Ovary (tissue), 3 donors: ENCODE data around the gene PCED1B.

Experiments
- CTCF ChIP-seq, 3 donors: fragments of 450-650 bp in 2 of 3; fragments of 200-600 bp in 1 of 3; IDR thresholded peaks; one replicate each; pipeline versions ENCODE4 v1.5.1 to v1.8.0; 2016 to 2022; ENCODE audit warnings: antibody characterized with exemption in 3 of 3, mild to moderate bottlenecking in 1 of 3
- POLR2A ChIP-seq: fragments of 450-650 bp; IDR thresholded peaks from one replicate; pipeline ENCODE4 v1.6.1; 2017; ENCODE audit warnings: antibody characterized with exemption, mild to moderate bottlenecking, moderate library complexity
- donor health status: DM: no; HTN: no; CAD: no.

- no peak for TF ChIP-seq POLR2A
- TF ChIP-seq CTCF (IDR thresholded peaks at IDR 0.05): no peak
Observed at GRCh38 chr12:47274760-47275159, 195.3 kb downstream of the PCED1B start.
